Superior temporal gyrus (tissue), 1 donor: ENCODE data around the gene KLHDC8A.
"Not testable (repeated sequence)": the region's sequence is repeated elsewhere in the genome, so short reads cannot be mapped to it uniquely, and the experiment has no call there.

ENCODE experiments used
- DNase-seq: peaks from one replicate; pipeline ENCODE4 v3.0.0-alpha.2; 2016; ENCODE audit errors: extremely low spot score

The KLHDC8A gene

DNA sequence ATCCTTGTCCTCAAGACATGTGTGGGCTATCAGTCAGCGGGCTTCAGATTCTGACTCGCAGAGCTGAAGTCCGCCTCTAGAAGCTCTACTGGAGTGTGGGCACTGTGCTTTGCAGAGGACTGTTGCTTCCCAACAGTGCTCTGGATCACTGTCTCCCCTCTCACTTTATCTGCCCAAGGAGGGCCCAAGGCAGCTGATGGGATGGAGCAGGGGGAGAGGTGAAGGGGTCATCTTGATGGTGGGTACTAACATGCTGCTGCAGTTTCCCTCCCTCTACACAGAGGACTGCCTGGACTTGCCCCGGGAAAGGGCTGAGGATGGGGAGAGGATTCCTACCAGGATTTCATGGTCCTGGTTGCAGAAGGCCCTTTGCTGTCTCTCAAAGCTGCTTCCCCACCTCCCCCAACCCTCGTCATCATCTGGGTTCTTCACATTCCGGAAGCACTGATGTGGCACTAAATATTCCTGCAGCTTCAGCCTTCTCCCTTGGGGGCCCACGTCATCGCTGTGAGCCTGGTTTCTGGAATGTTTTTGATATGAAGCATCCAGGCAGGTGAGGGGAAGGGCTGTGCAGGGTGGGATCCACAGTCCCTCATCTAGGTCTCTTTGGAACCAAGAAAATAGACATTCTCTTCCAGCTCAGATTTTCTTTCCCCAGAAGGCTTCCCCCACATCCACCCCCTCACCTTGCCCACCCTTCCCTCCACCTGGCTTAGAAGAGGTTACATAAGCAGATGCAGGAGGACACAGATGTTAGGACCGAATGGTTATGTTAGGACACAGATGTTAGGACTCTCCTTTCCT is 58.3 kb downstream of the KLHDC8A start:
- DNase-seq, result no peak

DNA sequence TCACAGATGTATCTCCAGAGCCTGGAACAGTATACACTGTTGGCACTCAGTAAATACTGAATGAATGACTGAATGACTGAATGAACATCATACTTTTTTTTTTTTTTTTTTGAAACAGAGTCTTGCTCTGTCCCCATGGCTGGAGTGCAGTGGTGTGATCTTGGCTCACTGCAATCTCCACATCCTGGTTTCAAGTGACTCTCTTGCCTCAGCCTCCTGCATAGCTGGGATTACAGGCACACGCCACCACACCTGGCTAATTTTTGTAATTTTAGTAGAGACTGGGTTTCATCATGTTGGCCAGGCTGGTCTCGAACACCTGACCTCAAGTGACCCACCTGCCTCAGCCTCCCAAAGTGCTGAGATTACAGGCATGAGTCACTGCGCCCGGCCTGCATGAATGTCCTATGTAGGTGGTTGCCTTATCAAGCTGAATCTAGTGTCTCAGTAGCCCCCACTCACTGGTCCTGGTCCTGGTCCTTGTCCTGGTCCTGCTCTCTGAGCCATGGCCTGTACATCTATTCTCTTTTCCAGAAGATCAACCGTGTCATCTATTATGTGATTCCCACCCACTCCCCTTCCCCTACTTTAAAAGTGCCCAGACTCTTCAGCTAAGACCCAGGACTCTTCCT is 59.1 kb downstream of the KLHDC8A start:
- DNase-seq, result not testable (repeated sequence)

DNA sequence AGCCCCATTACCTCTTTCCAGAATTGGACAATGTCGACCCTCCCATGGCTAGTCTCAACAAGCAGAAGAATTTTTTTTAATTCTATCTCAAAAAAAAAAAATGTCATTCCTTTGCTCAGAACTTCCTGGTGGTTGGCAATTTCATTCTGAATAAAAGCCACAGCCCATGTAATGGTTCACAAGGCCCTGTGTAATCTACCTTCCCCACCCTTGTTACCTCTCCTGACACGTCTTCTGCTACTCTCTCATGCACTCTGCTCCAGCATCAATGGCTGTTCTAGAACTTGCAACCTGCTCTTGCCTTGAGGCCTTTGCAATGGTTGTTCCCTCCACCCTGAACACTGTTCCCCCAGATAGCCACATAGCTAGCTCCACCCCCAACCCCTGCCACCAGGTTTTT is 60.6 kb downstream of the KLHDC8A start:
- DNase-seq, result no peak

DNA sequence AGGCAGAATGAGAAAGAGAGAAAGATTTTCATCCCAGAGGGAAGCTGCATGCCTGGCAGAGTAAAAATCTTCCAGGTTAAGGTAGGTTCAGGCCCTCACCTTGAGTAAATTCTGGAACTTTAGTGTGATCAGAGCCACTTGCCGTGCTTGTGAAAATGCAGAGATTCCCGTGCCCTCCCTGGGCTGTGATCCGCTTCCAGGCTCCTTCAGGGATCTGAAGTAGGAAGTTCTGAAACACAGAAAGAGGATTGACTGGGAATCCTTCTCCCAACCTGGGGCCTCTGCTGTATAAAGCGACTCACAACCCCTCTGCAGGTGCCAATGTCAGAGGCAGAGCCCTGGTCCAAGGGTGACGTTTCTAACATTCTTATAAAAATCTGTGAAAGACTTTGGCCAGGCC is 61.8 kb downstream of the KLHDC8A start:
- no peak for DNase-seq

DNA sequence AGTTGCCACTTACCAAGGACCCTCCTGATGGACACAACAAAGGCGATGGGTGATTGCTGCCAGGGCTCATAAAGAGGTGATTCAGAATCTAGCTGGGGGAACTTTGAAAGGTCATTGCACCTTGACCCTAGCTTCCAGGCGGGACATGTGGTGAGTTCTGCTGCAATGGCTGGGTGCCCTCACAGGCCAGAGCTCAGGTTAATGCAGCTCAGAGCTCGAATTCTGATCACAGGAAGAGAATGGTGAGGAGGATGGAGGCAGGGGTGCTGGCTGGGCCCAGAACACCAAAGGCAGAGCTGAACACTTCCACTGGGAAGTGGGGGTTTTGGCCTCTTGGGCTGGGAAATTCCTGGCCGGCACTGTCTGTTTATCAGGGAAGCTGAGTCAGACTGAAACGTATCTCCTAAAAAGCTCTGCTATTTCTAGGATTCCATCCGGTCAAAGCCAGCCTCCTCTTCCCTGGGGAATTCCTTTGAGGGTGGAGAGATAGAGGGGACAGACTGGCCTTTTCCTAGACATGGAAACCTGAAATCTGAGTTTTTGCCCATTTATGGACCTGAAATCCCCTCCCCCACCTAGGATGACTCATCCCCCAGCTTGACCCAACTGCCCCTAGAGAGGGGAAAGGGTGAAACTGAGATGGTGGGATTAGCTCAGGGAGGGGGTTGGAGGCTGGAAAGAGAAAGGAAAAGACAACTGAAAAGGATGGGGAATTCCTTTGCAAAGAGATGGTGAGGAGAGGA is 62.4 kb downstream of the KLHDC8A start:
- no peak for DNase-seq

DNA sequence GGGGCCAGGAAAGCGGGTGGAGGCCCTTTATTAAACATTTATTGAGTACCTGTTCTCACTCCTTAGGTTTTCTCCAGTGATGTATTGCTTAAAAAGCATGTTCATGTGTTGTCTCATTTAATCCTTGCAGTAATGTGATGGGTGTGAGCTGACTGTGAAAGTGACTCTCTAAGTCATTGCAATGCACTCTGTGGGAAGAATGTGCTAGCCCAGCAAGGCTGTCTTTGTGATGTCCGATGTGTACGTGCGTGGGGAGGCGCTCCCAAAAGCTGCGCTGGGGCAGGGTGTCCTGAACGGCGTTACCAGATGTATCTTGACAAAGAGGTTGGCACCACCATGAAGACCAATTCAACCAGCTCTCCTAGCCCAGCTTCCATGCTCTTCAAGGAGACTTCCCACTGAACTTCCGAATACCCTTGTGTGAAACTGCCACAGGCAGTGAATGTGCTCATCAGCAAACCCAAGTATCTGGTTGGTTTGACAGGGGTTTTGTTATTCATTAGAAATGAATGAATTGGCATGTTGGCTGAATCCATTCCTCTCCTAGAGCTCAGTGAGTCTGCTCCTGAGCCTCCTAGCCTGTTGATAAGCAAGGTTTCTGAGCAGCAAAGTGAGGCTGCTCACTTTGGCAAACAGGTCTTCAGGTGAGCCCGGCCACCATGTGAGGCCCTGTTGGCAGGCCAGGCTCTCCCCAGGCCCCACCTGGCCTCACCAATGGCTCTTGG is 63.2 kb downstream of the KLHDC8A start:
- DNase-seq, result no peak

DNA sequence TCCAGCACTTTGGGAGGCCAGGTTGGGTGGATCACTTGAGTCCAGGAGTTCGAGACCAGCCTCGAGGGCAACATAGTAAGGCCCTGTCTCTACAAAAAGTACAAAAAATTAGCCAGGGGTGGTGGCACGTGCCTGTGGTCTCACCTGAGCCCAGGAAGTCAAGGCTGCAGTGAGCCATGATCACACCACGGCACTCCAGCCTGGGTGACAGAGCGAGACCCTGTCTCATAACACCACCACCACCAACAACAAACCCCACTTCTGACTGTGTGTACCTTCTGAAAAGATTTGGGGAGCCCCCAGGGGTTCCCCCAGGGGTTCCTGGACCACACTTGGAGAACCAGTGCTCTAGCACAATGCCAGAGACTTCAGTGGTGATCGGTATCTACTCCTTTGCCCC is 65.1 kb downstream of the KLHDC8A start:
- no peak for DNase-seq

DNA sequence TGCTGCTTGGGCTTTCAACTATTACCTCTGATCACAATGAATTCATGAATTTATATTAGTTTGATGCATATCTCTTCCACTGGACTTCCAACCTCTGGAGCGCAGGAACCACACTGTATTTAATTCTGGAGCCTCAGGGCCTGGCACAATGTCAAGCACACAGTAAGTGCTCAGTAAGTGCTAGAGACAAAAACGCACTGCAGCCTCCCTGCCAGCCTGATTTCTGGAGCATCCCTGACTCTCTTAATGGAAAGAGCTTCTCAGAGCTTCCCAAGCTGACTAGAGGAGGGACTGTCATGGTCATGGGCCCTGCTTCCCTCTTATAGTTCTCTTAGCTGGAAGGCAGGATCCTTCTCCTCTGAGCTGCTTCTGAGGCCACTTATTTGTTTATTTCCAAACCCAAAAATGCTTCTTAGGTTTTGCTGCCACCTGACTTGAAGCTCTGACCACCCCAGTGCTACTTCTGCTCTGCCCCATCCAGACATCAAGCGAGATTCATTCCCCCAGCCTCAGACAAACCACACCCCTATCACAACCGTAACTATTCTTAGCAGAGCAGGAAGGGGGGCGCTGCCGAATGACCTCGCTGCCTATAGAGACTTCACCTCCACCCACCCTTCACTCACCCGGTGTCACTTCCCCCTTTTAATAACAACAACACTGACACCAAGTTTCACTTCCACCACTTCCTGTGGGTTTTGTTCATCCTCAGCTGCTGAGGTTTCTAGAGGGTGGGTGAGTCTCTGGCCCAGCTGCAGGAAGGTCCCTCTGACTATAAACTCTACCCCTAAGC is 68.8 kb downstream of the KLHDC8A start:
- DNase-seq, result no peak

DNA sequence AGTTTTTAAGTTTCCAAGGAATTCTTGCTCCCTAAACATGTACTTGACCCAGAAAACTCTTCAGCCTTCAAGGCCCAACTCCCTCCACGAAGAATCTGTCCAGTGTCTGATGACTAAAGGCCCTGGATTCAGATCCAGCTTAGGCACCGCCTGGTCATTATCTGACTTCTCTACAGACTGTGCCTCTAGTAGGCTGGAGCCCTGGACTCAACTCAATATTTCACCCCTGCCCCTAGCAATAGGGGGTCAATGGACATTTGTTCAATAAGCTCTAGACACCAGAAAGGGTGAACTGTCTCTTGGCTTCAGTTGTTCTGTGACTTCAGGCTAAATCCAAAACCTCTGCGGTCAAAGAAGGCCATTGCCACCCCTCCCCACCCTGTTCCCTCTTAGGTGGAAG is 69.6 kb downstream of the KLHDC8A start:
- no peak for DNase-seq

DNA sequence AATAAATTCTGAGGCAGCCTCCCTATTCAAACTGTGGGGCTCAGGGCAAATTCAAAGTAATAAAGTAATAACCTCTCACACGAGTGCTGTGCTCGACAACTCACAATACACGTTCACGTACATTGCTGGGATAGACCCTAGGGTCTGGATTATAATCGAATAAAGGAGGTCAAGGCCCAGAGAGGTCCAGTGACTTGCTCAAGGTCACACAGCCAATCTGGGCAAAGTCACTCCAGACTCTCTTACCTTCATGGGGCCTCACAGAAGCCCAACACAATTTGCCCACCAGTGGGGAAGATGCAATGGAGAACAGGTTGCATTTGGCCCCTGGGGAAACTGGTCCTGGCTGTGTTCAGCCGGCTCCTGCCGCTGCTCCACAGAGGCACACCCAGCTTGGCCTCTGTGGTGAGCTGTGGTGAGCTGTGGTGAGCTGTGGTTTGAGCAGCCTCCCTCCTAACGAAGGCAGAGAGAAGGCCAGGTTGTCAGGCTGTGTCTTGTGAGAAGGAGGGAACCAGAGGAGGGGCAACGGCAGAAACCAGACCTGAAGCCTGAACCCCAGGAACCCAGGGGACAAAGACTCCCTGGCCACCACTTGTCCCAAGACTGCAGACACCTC is 70.3 kb downstream of the KLHDC8A start:
- DNase-seq, result no peak
